ENCODE measurements around the gene FGFR2. TPM values are rescaled to one million over a fixed set of nuclear protein-coding genes. Genes with fewer than 3 reads are reported as not detected.

Gene FGFR2
- total RNA-seq (ENCODE audit: unreplicated experiment) = 15.3 TPM
- long read RNA-seq = 0 reads

GRCh38 chr10:121598263-121599249 is at the start of gene FGFR2:
FGFR2 (minus strand) TSS chr10:121598444; CDS start chr10:121593817, 4,627 bp downstream.
- Mint-ChIP-seq H3K36me3 (ENCODE audit: low read depth, unreplicated experiment) (peaks cover 2% of the 10 kb centered on the region), H3K9me3 (ENCODE audit: unreplicated experiment) (no peaks in the 10 kb centered on the region), H3K4me1 (ENCODE audit: unreplicated experiment) (peaks cover 22% of the 10 kb centered on the region), H3K27me3 (ENCODE audit: unreplicated experiment) (peaks cover 2% of the 10 kb centered on the region), H3K27ac (ENCODE audit: unreplicated experiment) (no peak within 1 kb of the TSS), H3K4me3 (ENCODE audit: unreplicated experiment) (peak within 1 kb of the TSS; percentile 76)
- DNase-seq (ENCODE audit: low spot score) = peak; percentile 91
- no peak for TF ChIP-seq CTCF (IDR thresholded peaks at IDR 0.05; ENCODE audit: unreplicated experiment)

- Mint-ChIP-seq H3K27me3 (ENCODE audit: unreplicated experiment) (peaks cover 3% of the 10 kb centered on the region), H3K36me3 (ENCODE audit: low read depth, unreplicated experiment) (peaks cover 7% of the 10 kb centered on the region), H3K4me1 (ENCODE audit: unreplicated experiment) (peaks cover 22% of the 10 kb centered on the region), H3K9me3 (ENCODE audit: unreplicated experiment) (no peaks in the 10 kb centered on the region), H3K27ac (ENCODE audit: unreplicated experiment) (no peak overlapping the region), H3K4me3 (ENCODE audit: unreplicated experiment) (no peak overlapping the region)
- TF ChIP-seq CTCF (IDR thresholded peaks at IDR 0.05; ENCODE audit: unreplicated experiment) = no peak
- no peak for DNase-seq (ENCODE audit: low spot score)
Measured at GRCh38 chr10:121647401-121647800, 49.2 kb upstream of the FGFR2 start.

GRCh38 chr10:121645696-121646095 is 47.5 kb upstream of the FGFR2 start:
- H3K27ac Mint-ChIP-seq (ENCODE audit: unreplicated experiment) = no peak overlapping the region
- peaks cover 8% of the 10 kb centered on the region for H3K9me3 Mint-ChIP-seq (ENCODE audit: unreplicated experiment)
- H3K36me3 Mint-ChIP-seq (ENCODE audit: low read depth, unreplicated experiment) = peaks cover 13% of the 10 kb centered on the region
- TF ChIP-seq CTCF (IDR thresholded peaks at IDR 0.05; ENCODE audit: unreplicated experiment) = no peak
- DNase-seq (ENCODE audit: low spot score) = no peak
- H3K4me1 Mint-ChIP-seq (ENCODE audit: unreplicated experiment) = peaks cover 22% of the 10 kb centered on the region
- no peak overlapping the region for H3K4me3 Mint-ChIP-seq (ENCODE audit: unreplicated experiment)
- peaks cover 1% of the 10 kb centered on the region for H3K27me3 Mint-ChIP-seq (ENCODE audit: unreplicated experiment)

GRCh38 chr10:121644501-121644900 is 46.3 kb upstream of the FGFR2 start:
- Mint-ChIP-seq H3K27ac (ENCODE audit: unreplicated experiment) (no peak overlapping the region), H3K36me3 (ENCODE audit: low read depth, unreplicated experiment) (peaks cover 11% of the 10 kb centered on the region), H3K27me3 (ENCODE audit: unreplicated experiment) (peaks cover 1% of the 10 kb centered on the region), H3K4me3 (ENCODE audit: unreplicated experiment) (no peak overlapping the region), H3K4me1 (ENCODE audit: unreplicated experiment) (peaks cover 22% of the 10 kb centered on the region), H3K9me3 (ENCODE audit: unreplicated experiment) (peaks cover 8% of the 10 kb centered on the region)
- DNase-seq (ENCODE audit: low spot score) = no peak
- no peak for TF ChIP-seq CTCF (IDR thresholded peaks at IDR 0.05; ENCODE audit: unreplicated experiment)

GRCh38 chr10:121640266-121640665 is 42.0 kb upstream of the FGFR2 start:
- H3K9me3 Mint-ChIP-seq (ENCODE audit: unreplicated experiment) = peaks cover 17% of the 10 kb centered on the region
- no peak for TF ChIP-seq CTCF (IDR thresholded peaks at IDR 0.05; ENCODE audit: unreplicated experiment)
- no peaks in the 10 kb centered on the region for H3K4me1 Mint-ChIP-seq (ENCODE audit: unreplicated experiment)
- H3K27ac Mint-ChIP-seq (ENCODE audit: unreplicated experiment) = no peak overlapping the region
- H3K27me3 Mint-ChIP-seq (ENCODE audit: unreplicated experiment) = no peaks in the 10 kb centered on the region
- no peak for DNase-seq (ENCODE audit: low spot score)
- peaks cover 6% of the 10 kb centered on the region for H3K36me3 Mint-ChIP-seq (ENCODE audit: low read depth, unreplicated experiment)
- H3K4me3 Mint-ChIP-seq (ENCODE audit: unreplicated experiment) = no peak overlapping the region
